Renal cortex interstitium (tissue), 11 donors: Measurements from ENCODE around the gene DMRT1. TPM values are rescaled to one million over a fixed set of nuclear protein-coding genes. Genes with fewer than 3 reads are reported as not detected.
"Not testable (repeated sequence)": the region's sequence is repeated elsewhere in the genome, so short reads cannot be mapped to it uniquely, and the experiment has no call there.

Experiments
- DNase-seq, 11 donors: peaks; one replicate each; pipeline ENCODE4 v3.0.0-alpha.2; 2013; ENCODE audit warnings: low read depth in 9 of 11, low spot score in 4 of 11; ENCODE audit errors: extremely low read depth in 1 of 11
- polyA plus RNA-seq, 3 donors: library from polyadenylated mRNA; unstranded; fragments of 120-200 nt; gene quantifications; one replicate each; pipeline ENCODE4 v1.2.1, GENCODE V29; 2013; ENCODE audit not compliant: insufficient read length in 3 of 3

DMRT1 gene
- polyA plus RNA-seq, 3 donors, result 0.09 to 0.10 TPM; not detected in 1

GRCh38 chr9:977838-978830 is 136.6 kb downstream of the DMRT1 start:
- DNase-seq, result no peak

DNA sequence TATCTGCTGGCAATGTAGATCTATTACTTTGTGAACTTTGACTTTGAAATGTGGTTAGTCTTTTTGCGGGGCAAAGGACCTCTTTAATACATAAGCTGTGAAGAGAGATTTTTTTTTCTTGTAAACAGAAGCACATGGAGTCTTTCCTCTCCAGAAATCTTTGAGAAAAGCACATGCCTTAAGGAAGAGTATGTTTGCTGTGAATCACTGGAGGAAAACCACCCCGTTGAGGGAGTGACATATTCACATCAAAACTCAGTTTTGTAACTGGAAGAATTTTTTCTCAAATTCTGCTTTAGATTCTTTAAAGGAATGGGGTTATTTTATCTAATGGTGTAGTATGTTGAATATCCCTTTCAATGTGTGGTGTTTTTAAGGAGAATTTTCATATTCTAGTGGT is 138.5 kb downstream of the DMRT1 start:
- DNase-seq, result no peak

GRCh38 chr9:980640-981039 is 139.1 kb downstream of the DMRT1 start:
- no peak for DNase-seq

DNA sequence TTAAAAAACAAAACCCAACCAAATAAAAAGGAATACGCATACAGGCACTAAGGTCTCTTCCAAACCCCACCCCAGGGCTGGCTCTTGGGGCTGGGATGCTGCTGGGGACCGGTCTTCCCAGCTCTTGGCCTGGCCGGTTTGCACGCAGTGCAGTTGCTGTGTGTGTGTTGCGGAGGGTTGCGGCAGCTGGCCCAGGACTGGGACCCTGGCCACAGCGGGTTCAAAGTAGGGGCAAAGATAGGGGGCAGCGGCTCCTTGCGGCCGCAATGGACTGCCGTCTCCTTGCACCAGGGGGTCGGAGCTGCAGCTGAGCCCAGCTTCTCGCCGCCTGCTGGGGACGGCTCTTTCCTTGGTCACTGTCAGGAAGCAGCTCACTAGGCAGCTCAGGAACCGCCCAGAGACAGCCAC is 140.0 kb downstream of the DMRT1 start:
- no peak for DNase-seq

- DNase-seq, result no peak
Observed at GRCh38 chr9:982394-983230, 141.1 kb downstream of the DMRT1 start.

GRCh38 chr9:994005-994404 is 152.5 kb downstream of the DMRT1 start:
- DNase-seq, result no peak

DNA sequence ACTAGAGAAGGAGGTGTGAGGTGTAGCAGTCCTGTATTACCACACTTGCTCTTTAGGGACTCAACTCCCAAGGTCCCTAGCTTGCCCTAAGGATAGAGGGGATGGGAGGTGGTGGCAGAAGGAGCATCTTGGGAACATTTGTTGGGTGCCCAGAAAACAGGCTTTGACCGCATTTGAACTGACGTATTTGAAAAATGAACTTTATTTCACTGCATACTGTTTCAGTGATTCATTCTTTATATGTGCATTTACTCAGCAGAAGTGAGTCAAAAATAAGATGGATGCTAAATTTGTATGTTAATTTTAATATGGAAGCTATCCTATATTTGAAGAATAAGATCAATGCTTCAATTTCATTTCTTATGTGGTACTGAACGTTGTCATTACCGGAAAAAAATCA is 153.7 kb downstream of the DMRT1 start:
- no peak for DNase-seq

DNA sequence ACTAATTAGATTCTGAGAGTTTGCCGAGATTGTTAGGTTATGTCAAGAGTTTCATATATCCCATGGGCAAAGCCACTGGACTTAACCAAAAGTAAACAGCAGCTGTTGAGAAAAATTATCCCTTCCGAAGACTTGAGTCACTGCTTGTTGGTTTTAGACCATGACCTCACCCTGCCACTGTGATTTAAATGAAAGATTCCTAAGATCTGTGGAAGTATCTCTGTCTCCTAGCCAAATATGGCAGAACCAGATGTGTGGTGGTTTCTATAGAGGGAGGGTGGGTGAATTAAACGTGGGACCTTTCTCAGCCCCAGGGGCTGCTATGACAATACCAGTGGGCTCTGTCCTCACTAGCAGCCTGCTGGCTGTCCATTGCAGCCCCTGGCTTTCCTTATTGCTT is 154.3 kb downstream of the DMRT1 start:
- DNase-seq, result no peak

GRCh38 chr9:998299-999110 is 157.0 kb downstream of the DMRT1 start:
- DNase-seq, result not testable (repeated sequence)

GRCh38 chr9:1001838-1002237 is 160.3 kb downstream of the DMRT1 start:
- DNase-seq, result no peak

DNA sequence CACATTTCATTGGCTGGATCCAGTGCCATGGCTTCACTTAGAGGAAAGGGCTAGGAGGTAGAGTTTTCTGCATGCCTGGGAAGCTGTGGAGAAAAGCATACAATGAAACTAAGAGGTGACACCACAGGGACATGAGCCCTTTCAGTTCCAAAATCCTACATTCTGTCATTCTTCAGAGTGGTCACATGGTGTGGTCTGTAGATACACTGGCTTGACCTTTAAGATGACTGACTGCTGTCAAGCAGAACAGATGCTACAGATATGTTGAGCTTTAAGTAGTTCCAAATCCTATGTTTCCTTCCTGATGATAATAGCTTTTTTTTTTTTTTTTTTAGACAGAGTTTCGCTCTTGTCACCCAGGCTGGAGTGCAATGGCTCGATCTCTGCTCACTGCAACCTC is 161.2 kb downstream of the DMRT1 start:
- no peak for DNase-seq

DNA sequence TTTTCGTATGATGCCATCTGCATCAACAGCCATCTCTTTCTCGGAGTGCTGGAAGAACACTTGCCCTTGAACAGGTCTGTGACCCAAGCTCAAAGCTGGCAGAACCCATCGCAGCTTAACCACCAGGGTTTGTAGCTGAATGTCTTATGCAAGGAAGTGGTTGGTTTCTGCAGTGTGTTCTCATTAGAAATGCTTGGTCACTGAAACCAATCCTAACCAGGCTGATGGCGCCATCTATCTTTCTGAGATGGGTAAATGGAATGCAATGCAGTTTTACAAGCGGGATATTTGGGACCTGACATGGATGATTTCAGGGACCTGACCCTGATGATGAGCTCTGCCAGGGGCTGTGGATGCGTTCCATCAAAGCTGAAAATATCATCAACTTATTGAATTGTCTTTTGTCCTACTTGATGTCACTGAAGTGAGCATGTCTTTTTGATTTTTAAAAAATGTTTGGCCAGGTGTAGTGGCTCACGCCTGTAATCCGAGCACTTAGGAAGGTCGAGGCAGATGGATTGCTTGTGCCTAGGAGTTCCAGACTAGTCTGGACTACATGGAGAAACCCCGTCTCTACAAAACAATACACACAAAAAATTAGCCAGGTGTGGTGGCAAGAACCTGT is 163.7 kb downstream of the DMRT1 start:
- peak in 5 of 11 donors; percentile 30 to 62 (median 46) for DNase-seq

DNA sequence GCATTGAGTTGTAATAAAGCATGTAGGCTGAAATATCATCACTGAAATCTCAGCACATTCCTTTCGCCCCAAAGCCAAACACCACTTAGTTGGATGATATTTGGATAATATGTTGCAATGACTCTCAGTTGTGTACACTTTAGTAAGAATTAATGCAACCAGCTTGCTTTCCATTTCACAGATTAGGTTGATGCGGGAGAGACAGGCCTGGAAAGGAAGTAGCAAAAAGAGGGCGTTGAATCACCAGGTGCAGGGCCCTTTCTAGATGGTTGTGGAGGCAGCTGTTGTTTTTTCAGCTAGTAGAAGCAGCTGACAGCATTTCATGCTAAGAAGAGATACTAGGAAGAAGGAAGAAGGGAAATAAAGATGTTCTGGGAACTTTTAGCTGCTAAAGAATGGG is 165.8 kb downstream of the DMRT1 start:
- DNase-seq, result no peak

DNA sequence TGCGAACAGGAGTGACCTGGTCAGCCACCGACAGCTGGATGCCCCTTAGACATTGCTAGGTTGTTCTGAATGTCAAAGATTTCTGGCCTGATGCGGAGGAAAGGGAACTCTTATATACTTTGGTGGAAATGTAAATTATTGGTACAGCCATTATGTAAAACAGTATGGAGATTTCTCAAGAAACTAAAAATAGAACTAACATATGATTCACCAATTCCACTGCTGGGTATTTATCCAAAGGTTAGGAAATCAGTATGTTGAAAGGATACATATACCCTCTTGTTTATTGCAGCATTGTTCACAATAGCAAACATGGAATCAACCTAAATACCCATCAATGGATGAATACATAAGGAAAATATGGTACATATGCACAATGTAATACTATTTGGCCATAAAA is 166.7 kb downstream of the DMRT1 start:
- no peak for DNase-seq

DNA sequence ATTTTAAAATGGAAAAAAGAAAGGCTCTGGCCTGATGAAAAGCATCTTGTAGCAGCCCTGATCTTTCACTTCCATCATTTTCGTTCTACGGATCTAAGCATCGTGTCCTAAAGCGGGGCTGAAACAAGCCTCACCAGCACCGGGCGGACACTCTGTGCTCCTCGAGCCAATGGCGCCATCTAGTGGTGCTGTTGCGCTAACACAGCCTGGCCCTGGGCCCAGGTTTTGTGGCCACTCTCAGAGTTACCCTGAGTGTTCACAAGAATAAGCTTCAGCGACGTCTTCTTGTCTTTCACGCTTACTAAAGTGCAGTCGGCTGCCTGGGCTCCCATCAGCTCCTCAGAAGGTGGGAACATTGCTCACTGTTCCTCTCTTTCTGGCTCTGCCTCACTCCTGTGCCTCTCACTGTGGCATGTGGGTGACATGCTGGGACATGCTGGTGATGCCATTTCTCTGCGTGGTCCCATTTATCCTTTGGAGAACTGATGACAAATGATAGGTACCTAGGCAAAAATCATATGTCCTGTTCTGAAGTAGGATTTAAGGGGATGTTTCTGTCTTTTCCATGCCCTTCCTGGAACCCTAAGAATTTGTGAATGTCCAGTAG is 167.7 kb downstream of the DMRT1 start:
- DNase-seq, result peak in 10 of 11 donors; percentile 44 to 76 (median 65)

DNA sequence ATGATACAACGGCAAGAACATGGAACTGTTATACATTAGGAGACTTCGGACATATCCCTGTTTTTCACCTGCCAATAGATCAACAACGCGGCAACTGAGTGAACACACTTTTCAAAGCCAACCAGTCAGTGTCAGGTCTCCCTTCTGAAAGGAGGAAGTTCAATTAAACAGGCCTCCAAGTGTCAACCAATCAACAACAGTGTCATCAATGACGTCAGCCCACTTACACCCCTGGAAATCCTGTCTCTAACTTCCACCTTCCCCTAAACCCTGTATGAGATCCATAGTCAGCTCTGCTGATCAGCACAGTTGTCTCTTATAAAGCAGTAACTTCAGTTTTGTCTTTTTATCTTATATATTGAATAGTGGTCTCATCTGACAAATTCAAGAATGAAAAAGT is 171.5 kb downstream of the DMRT1 start:
- no peak for DNase-seq

- no peak for DNase-seq
Observed at GRCh38 chr9:1014225-1014624, 172.7 kb downstream of the DMRT1 start.

- no peak for DNase-seq
Observed at GRCh38 chr9:1014640-1015039, 173.1 kb downstream of the DMRT1 start.
